CD4-positive, alpha-beta T cell treated with Interleukin-12 subunit alpha and Interleukin-12 subunit beta, for 1 hour (primary cell): Measurements from ENCODE around the gene NTMT2.
"Not testable (repeated sequence)": the region's sequence is repeated elsewhere in the genome, so short reads cannot be mapped to it uniquely, and the experiment has no call there.

Experiments
- DNase-seq: peaks from one replicate; pipeline ENCODE4 v3.0.0-alpha.2; 2020

Gene NTMT2

GRCh38 chr1:170145770-170146676, at the start of gene NTMT2:
Gene NTMT2, plus strand, starts transcription at chr1:170145959. Its CDS starts 149 bp downstream, at chr1:170146108.
- DNase-seq, result no peak

- DNase-seq, result no peak
Measured at GRCh38 chr1:170095976-170096748, 49.6 kb upstream of the NTMT2 start.

- no peak for DNase-seq
Measured at GRCh38 chr1:170096806-170097340, 48.9 kb upstream of the NTMT2 start.

GRCh38 chr1:170097449-170097948, 48.3 kb upstream of the NTMT2 start:
- DNase-seq, result no peak

- DNase-seq, result not testable (repeated sequence)
Measured at GRCh38 chr1:170113140-170113539, 32.6 kb upstream of the NTMT2 start.

- no peak for DNase-seq
Measured at GRCh38 chr1:170114906-170115305, 30.9 kb upstream of the NTMT2 start.

- no peak for DNase-seq
Measured at GRCh38 chr1:170122366-170122765, 23.4 kb upstream of the NTMT2 start.

- DNase-seq, result no peak
Measured at GRCh38 chr1:170125269-170125668, 20.5 kb upstream of the NTMT2 start.

GRCh38 chr1:170126696-170127095, 19.1 kb upstream of the NTMT2 start:
- DNase-seq, result no peak

- no peak for DNase-seq
Measured at GRCh38 chr1:170131450-170131849, 14.3 kb upstream of the NTMT2 start.

- no peak for DNase-seq
Measured at GRCh38 chr1:170131984-170132383, 13.8 kb upstream of the NTMT2 start.

- no peak for DNase-seq
Measured at GRCh38 chr1:170133766-170134495, 11.8 kb upstream of the NTMT2 start.

- DNase-seq, result no peak
Measured at GRCh38 chr1:170134521-170134920, 11.2 kb upstream of the NTMT2 start.

- DNase-seq, result no peak
Measured at GRCh38 chr1:170140371-170140770, 5.4 kb upstream of the NTMT2 start.

GRCh38 chr1:170145061-170145460, 698 bp upstream of the NTMT2 start:
- no peak for DNase-seq

- DNase-seq, result no peak
Measured at GRCh38 chr1:170146720-170147263, 1.0 kb downstream of the NTMT2 start.

GRCh38 chr1:170149241-170149640, 3.5 kb downstream of the NTMT2 start:
- DNase-seq, result no peak

GRCh38 chr1:170150016-170150415, 4.3 kb downstream of the NTMT2 start:
- DNase-seq, result no peak

GRCh38 chr1:170150921-170151320, 5.2 kb downstream of the NTMT2 start:
- no peak for DNase-seq

GRCh38 chr1:170153417-170153816, 7.7 kb downstream of the NTMT2 start:
- DNase-seq, result no peak

- no peak for DNase-seq
Measured at GRCh38 chr1:170155055-170155454, 9.3 kb downstream of the NTMT2 start.

- no peak for DNase-seq
Measured at GRCh38 chr1:170156594-170156993, 10.8 kb downstream of the NTMT2 start.
